CD8-positive, alpha-beta memory T cell (primary cell): ENCODE measurements around the gene RAD51B. TPM values are rescaled to one million over a fixed set of nuclear protein-coding genes. Genes with fewer than 3 reads are reported as not detected.

Source experiments
- CTCF ChIA-PET: fragments of 350-600 bp; sonication (Branson Sonifier 250); formaldehyde crosslinking; loops from one replicate; lab custom pipeline; 2021; ENCODE audit warnings: antibody characterized with exemption; lab: Charles Lee
- POLR2A ChIA-PET: fragments of 350-600 bp; sonication (Branson Sonifier 250); formaldehyde crosslinking; loops from one replicate; lab custom pipeline; 2021; ENCODE audit warnings: antibody characterized with exemption; lab: Charles Lee
- DNase-seq, 5 donors: peaks; one replicate each; pipeline versions ENCODE4 v3.0.0 to v3.0.0-alpha.2; 2020 to 2022; ENCODE audit warnings: mixed read lengths in 1 of 5
- H3K27ac ChIP-seq: one replicate; pipeline ENCODE4 v1.7.0; 2013; ENCODE audit warnings: low read depth, mild to moderate bottlenecking, low read length, moderate library complexity
- H3K27me3 ChIP-seq: 2 replicates; pipeline ENCODE4 v1.7.0; 2013; ENCODE audit warnings: low read length, mild to moderate bottlenecking; ENCODE audit not compliant: insufficient read depth, poor library complexity, severe bottlenecking
- H3K36me3 ChIP-seq: 2 replicates; pipeline ENCODE4 v1.7.0; 2013; ENCODE audit warnings: mild to moderate bottlenecking, low read length, moderate library complexity; ENCODE audit not compliant: insufficient read depth
- H3K4me1 ChIP-seq: 2 replicates; pipeline ENCODE4 v1.7.0; 2013; ENCODE audit warnings: mild to moderate bottlenecking, low read length, moderate library complexity; ENCODE audit not compliant: insufficient read depth
- H3K4me3 ChIP-seq: 2 replicates; pipeline ENCODE4 v1.7.0; 2013; ENCODE audit warnings: mild to moderate bottlenecking, low read length
- H3K9me3 ChIP-seq: 2 replicates; pipeline ENCODE4 v1.7.0; 2013; ENCODE audit warnings: mild to moderate bottlenecking, low read length
- H3K27ac Mint-ChIP-seq, 8 donors: one replicate each; pipeline ENCODE4 v1.8.0; 2020 to 2021; ENCODE audit warnings: mixed read lengths in 8 of 8, mild to moderate bottlenecking in 6 of 8, inconsistent platforms in 3 of 8, moderate library complexity in 3 of 8
- H3K27me3 Mint-ChIP-seq, 2 donors: one replicate each; pipeline ENCODE4 v1.8.0; 2020 to 2021; ENCODE audit warnings: mixed read lengths in 2 of 2, mild to moderate bottlenecking in 1 of 2, moderate library complexity in 1 of 2
- H3K36me3 Mint-ChIP-seq, 3 donors: one replicate each; pipeline ENCODE4 v1.8.0; 2020 to 2021; ENCODE audit warnings: mixed read lengths in 3 of 3, inconsistent platforms in 1 of 3, mild to moderate bottlenecking in 1 of 3
- H3K4me1 Mint-ChIP-seq, 3 donors: one replicate each; pipeline ENCODE4 v1.8.0; 2020 to 2021; ENCODE audit warnings: mixed read lengths in 3 of 3, inconsistent platforms in 1 of 3, mild to moderate bottlenecking in 1 of 3
- H3K4me3 Mint-ChIP-seq, 7 donors: one replicate each; pipeline ENCODE4 v1.8.0; 2020 to 2021; ENCODE audit warnings: mixed read lengths in 7 of 7, mild to moderate bottlenecking in 6 of 7, moderate library complexity in 4 of 7, inconsistent platforms in 2 of 7
- H3K9me3 Mint-ChIP-seq, 5 donors: one replicate each; pipeline ENCODE4 v1.8.0; 2020 to 2022; ENCODE audit warnings: mixed read lengths in 5 of 5, mild to moderate bottlenecking in 3 of 5, moderate library complexity in 2 of 5, inconsistent platforms in 1 of 5
- polyA plus RNA-seq: library from polyadenylated mRNA; unstranded; fragments of 300-500 nt; fragmentation: Illumina TruSeq; gene quantifications from one replicate; pipeline ENCODE4 v1.2.3, GENCODE V29; 2021
- total RNA-seq, 2 experiments: library from RNA; stranded (reverse); gene quantifications; one replicate each; pipeline ENCODE4 v1.2.3, GENCODE V29; 2021

The RAD51B gene
- total and polyA plus RNA-seq, 3 experiments from 2014 or later = 15.7 to 22.9 (median 17.4) TPM

- no peaks in the 10 kb centered on the region for H3K9me3 Mint-ChIP-seq
- H3K9me3 ChIP-seq = no peaks in the 10 kb centered on the region
- H3K4me3 ChIP-seq = no peak overlapping the region
- H3K4me3 Mint-ChIP-seq = no peak overlapping the region
- H3K27ac Mint-ChIP-seq = peak overlapping the region in 2 of 8 donors; percentile 27 to 63
- no peak for DNase-seq
- ChIA-PET POLR2A (no interaction called here), CTCF (no interaction called here)
- H3K4me1 Mint-ChIP-seq = peaks cover 43 to 52% (median 49%) of the 10 kb centered on the region in 3 donors
- H3K27me3 ChIP-seq = no peaks in the 10 kb centered on the region
- H3K27ac ChIP-seq = no peak overlapping the region
- peaks cover 38% of the 10 kb centered on the region for H3K4me1 ChIP-seq
- H3K36me3 Mint-ChIP-seq = peaks cover 0 to 10% (median 2%) of the 10 kb centered on the region in 3 donors
- no peaks in the 10 kb centered on the region for H3K36me3 ChIP-seq
- no peaks in the 10 kb centered on the region for H3K27me3 Mint-ChIP-seq
These were observed 667.2 kb downstream of the RAD51B start for GRCh38 chr14:68486809-68487208.

GRCh38 chr14:68487805-68488590 lies 668.4 kb downstream of the RAD51B start:
- peaks cover 34 to 40% (median 37%) of the 10 kb centered on the region in 3 donors for H3K4me1 Mint-ChIP-seq
- peaks cover 0 to 10% (median 2%) of the 10 kb centered on the region in 3 donors for H3K36me3 Mint-ChIP-seq
- Histone ChIP-seq H3K27me3 (no peaks in the 10 kb centered on the region), H3K9me3 (no peaks in the 10 kb centered on the region), H3K27ac (no peak overlapping the region), H3K36me3 (no peaks in the 10 kb centered on the region), H3K4me3 (no peak overlapping the region), H3K4me1 (peaks cover 26% of the 10 kb centered on the region)
- DNase-seq = no peak
- no peak overlapping the region for H3K27ac Mint-ChIP-seq
- no peaks in the 10 kb centered on the region for H3K27me3 Mint-ChIP-seq
- POLR2A ChIA-PET = no interaction called here
- no peak overlapping the region for H3K4me3 Mint-ChIP-seq
- H3K9me3 Mint-ChIP-seq = no peaks in the 10 kb centered on the region
- CTCF ChIA-PET = no interaction called here

- CTCF ChIA-PET = no interaction called here
- no peaks in the 10 kb centered on the region for H3K27me3 ChIP-seq
- peaks cover 4 to 13% (median 5%) of the 10 kb centered on the region in 3 donors for H3K4me1 Mint-ChIP-seq
- no peak overlapping the region for H3K4me3 Mint-ChIP-seq
- no peaks in the 10 kb centered on the region for H3K27me3 Mint-ChIP-seq
- peaks cover 25% of the 10 kb centered on the region for H3K4me1 ChIP-seq
- no peak overlapping the region for H3K4me3 ChIP-seq
- no peaks in the 10 kb centered on the region for H3K9me3 Mint-ChIP-seq
- H3K36me3 Mint-ChIP-seq = peaks cover 0 to 8% (median 2%) of the 10 kb centered on the region in 3 donors
- POLR2A ChIA-PET = no interaction called here
- no peaks in the 10 kb centered on the region for H3K9me3 ChIP-seq
- no peak for DNase-seq
- no peaks in the 10 kb centered on the region for H3K36me3 ChIP-seq
- no peak overlapping the region for H3K27ac Mint-ChIP-seq
- H3K27ac ChIP-seq = no peak overlapping the region
These were observed 672.2 kb downstream of the RAD51B start for GRCh38 chr14:68491793-68492192.

GRCh38 chr14:68492381-68493151 lies 673.0 kb downstream of the RAD51B start:
- no peaks in the 10 kb centered on the region for H3K27me3 Mint-ChIP-seq
- ChIA-PET CTCF (interaction anchor here (0.7 to 1.1 kb wide), 2 partner anchors 9 to 25 kb away, joined by 3 read pairs; no protein-coding TSS in a partner anchor), POLR2A (no interaction called here)
- no peak for DNase-seq
- Histone ChIP-seq H3K4me1 (peaks cover 25% of the 10 kb centered on the region), H3K4me3 (no peak overlapping the region), H3K9me3 (no peaks in the 10 kb centered on the region), H3K27me3 (no peaks in the 10 kb centered on the region), H3K36me3 (no peaks in the 10 kb centered on the region), H3K27ac (no peak overlapping the region)
- H3K4me3 Mint-ChIP-seq = no peak overlapping the region
- peaks cover 0 to 4% (median 2%) of the 10 kb centered on the region in 3 donors for H3K36me3 Mint-ChIP-seq
- peaks cover 4 to 9% (median 4%) of the 10 kb centered on the region in 3 donors for H3K4me1 Mint-ChIP-seq
- H3K27ac Mint-ChIP-seq = no peak overlapping the region
- H3K9me3 Mint-ChIP-seq = no peaks in the 10 kb centered on the region

GRCh38 chr14:68493152-68493911 lies 673.8 kb downstream of the RAD51B start:
- POLR2A ChIA-PET = no interaction called here
- peaks cover 0 to 7% (median 0%) of the 10 kb centered on the region in 3 donors for H3K4me1 Mint-ChIP-seq
- peaks cover 25% of the 10 kb centered on the region for H3K4me1 ChIP-seq
- CTCF ChIA-PET = interaction anchor here (0.7 to 1.1 kb wide), 2 partner anchors 9 to 26 kb away, joined by 3 read pairs; no protein-coding TSS in a partner anchor
- H3K27ac Mint-ChIP-seq = peak overlapping the region in 1 of 8 donors; percentile 14
- H3K9me3 ChIP-seq = no peaks in the 10 kb centered on the region
- H3K4me3 Mint-ChIP-seq = no peak overlapping the region
- no peaks in the 10 kb centered on the region for H3K27me3 ChIP-seq
- H3K4me3 ChIP-seq = no peak overlapping the region
- H3K9me3 Mint-ChIP-seq = no peaks in the 10 kb centered on the region
- H3K27me3 Mint-ChIP-seq = no peaks in the 10 kb centered on the region
- no peak for DNase-seq
- no peaks in the 10 kb centered on the region for H3K36me3 ChIP-seq
- no peaks in the 10 kb centered on the region for H3K36me3 Mint-ChIP-seq
- no peak overlapping the region for H3K27ac ChIP-seq

- Mint-ChIP-seq H3K27ac (peak overlapping the region in 3 of 8 donors; percentile 7 to 35 (median 17)), H3K4me3 (no peak overlapping the region), H3K27me3 (no peaks in the 10 kb centered on the region), H3K4me1 (peaks cover 0 to 12% (median 0%) of the 10 kb centered on the region in 3 donors), H3K9me3 (no peaks in the 10 kb centered on the region), H3K36me3 (no peaks in the 10 kb centered on the region)
- Histone ChIP-seq H3K4me3 (no peak overlapping the region), H3K36me3 (no peaks in the 10 kb centered on the region), H3K27me3 (no peaks in the 10 kb centered on the region), H3K4me1 (peaks cover 25% of the 10 kb centered on the region), H3K9me3 (no peaks in the 10 kb centered on the region), H3K27ac (no peak overlapping the region)
- ChIA-PET CTCF (no interaction called here), POLR2A (no interaction called here)
- peak in 1 of 5 donors; percentile 66 for DNase-seq
These were observed 675.8 kb downstream of the RAD51B start for GRCh38 chr14:68495101-68496039.

- ChIA-PET POLR2A (no interaction called here), CTCF (no interaction called here)
- H3K9me3 ChIP-seq = no peaks in the 10 kb centered on the region
- Mint-ChIP-seq H3K27ac (no peak overlapping the region), H3K36me3 (no peaks in the 10 kb centered on the region), H3K4me3 (no peak overlapping the region), H3K9me3 (no peaks in the 10 kb centered on the region), H3K4me1 (peaks cover 0 to 12% (median 0%) of the 10 kb centered on the region in 3 donors), H3K27me3 (no peaks in the 10 kb centered on the region)
- peaks cover 41% of the 10 kb centered on the region for H3K4me1 ChIP-seq
- no peak overlapping the region for H3K4me3 ChIP-seq
- no peak overlapping the region for H3K27ac ChIP-seq
- no peak for DNase-seq
- no peaks in the 10 kb centered on the region for H3K36me3 ChIP-seq
- H3K27me3 ChIP-seq = no peaks in the 10 kb centered on the region
These were observed 677.4 kb downstream of the RAD51B start for GRCh38 chr14:68497011-68497410.
